HepG2 (cell line): ENCODE data around the gene HAT1. TPM values are rescaled to one million over a fixed set of nuclear protein-coding genes. Genes with fewer than 3 reads are reported as not detected.

ENCODE experiments used
- ATF7-NPFF ChIP-seq: sonication (generic); formaldehyde crosslinking; IDR thresholded peaks from 2 replicates; pipeline ENCODE4 v1.8.1; 2023; ENCODE audit warnings: mild to moderate bottlenecking, low read depth, missing genetic modification reagents, moderate library complexity
- BHLHE40 ChIP-seq: IDR thresholded peaks from 2 replicates; pipeline ENCODE4 v1.6.1; 2011; ENCODE audit warnings: low read length, improper control_type of control experiment
- CAMTA2 ChIP-seq: sonication (generic); formaldehyde crosslinking; IDR thresholded peaks from 2 replicates; pipeline ENCODE4 v1.4.0; 2020; ENCODE audit warnings: mild to moderate bottlenecking, missing genetic modification reagents, borderline replicate concordance
- DNMT1 ChIP-seq: sonication (generic); formaldehyde crosslinking; IDR thresholded peaks from 2 replicates; pipeline ENCODE4 v1.5.1; 2020; ENCODE audit warnings: mild to moderate bottlenecking, missing genetic modification reagents
- FLYWCH1 ChIP-seq: sonication (generic); formaldehyde crosslinking; IDR thresholded peaks from 2 replicates; pipeline ENCODE4 v1.8.1; 2023; ENCODE audit warnings: mild to moderate bottlenecking, missing genetic modification reagents
- FOSL2 ChIP-seq: sonication (generic); formaldehyde crosslinking; IDR thresholded peaks from 2 replicates; pipeline ENCODE4 v1.4.0; 2020; ENCODE audit warnings: missing genetic modification reagents
- KAT8 ChIP-seq: IDR thresholded peaks from 2 replicates; pipeline ENCODE4 v1.6.1; 2016; ENCODE audit warnings: missing genetic modification reagents, missing compliant biosample characterization
- MEIS1 ChIP-seq: sonication (generic); formaldehyde crosslinking; IDR thresholded peaks from 2 replicates; pipeline ENCODE4 v1.9.0; 2021; ENCODE audit warnings: mild to moderate bottlenecking, missing genetic modification reagents, moderate library complexity, borderline replicate concordance
- MTA1 ChIP-seq: sonication (generic); formaldehyde crosslinking; IDR thresholded peaks from 2 replicates; pipeline ENCODE4 v1.4.0; 2020; ENCODE audit warnings: missing genetic modification reagents, mild to moderate bottlenecking, borderline replicate concordance
- NR2F2 ChIP-seq: IDR thresholded peaks from 2 replicates; pipeline ENCODE4 v1.6.1; 2012; ENCODE audit warnings: low read depth, inconsistent platforms, borderline replicate concordance
- PAX8 ChIP-seq: sonication (generic); formaldehyde crosslinking; IDR thresholded peaks from 2 replicates; pipeline ENCODE4 v1.8.0; 2022; ENCODE audit warnings: mild to moderate bottlenecking, missing genetic modification reagents, borderline replicate concordance
- RCOR2 ChIP-seq: IDR thresholded peaks from 2 replicates; pipeline ENCODE4 v1.6.1; 2016; ENCODE audit warnings: missing biosample characterization, missing genetic modification reagents
- RFX5 ChIP-seq: IDR thresholded peaks from 2 replicates; pipeline ENCODE4 v1.6.1; 2011; ENCODE audit warnings: low read depth, low read length, improper control_type of control experiment
- SNAPC2 ChIP-seq: sonication (generic); formaldehyde crosslinking; IDR thresholded peaks from 2 replicates; pipeline ENCODE4 v1.8.1; 2022; ENCODE audit warnings: mild to moderate bottlenecking, missing genetic modification reagents
- SP2 ChIP-seq: sonication (generic); formaldehyde crosslinking; IDR thresholded peaks from 2 replicates; pipeline ENCODE4 v1.5.1; 2020; ENCODE audit warnings: mild to moderate bottlenecking, missing genetic modification reagents
- ZFP62 ChIP-seq: sonication (generic); formaldehyde crosslinking; IDR thresholded peaks from 2 replicates; pipeline ENCODE4 v1.4.0; 2020; ENCODE audit warnings: missing genetic modification reagents
- ZNF124 ChIP-seq: sonication (generic); formaldehyde crosslinking; IDR thresholded peaks from 2 replicates; pipeline ENCODE4 v1.4.0; 2020; ENCODE audit warnings: missing genetic modification reagents
- ZNF331 ChIP-seq: sonication (generic); formaldehyde crosslinking; IDR thresholded peaks from 2 replicates; pipeline ENCODE4 v1.4.0; 2020; ENCODE audit warnings: missing genetic modification reagents
- ZNF616 ChIP-seq: sonication (generic); formaldehyde crosslinking; IDR thresholded peaks from 2 replicates; pipeline ENCODE4 v1.5.0; 2020; ENCODE audit warnings: low read depth, mild to moderate bottlenecking, missing genetic modification reagents
- ZNF788 ChIP-seq: sonication (generic); formaldehyde crosslinking; IDR thresholded peaks from 2 replicates; pipeline ENCODE4 v1.5.0; 2020; ENCODE audit warnings: mild to moderate bottlenecking, missing genetic modification reagents, borderline replicate concordance
- ZNF792 ChIP-seq: IDR thresholded peaks from 2 replicates; pipeline ENCODE4 v1.6.1; 2016
- ZSCAN20 ChIP-seq: sonication (generic); formaldehyde crosslinking; IDR thresholded peaks from 2 replicates; pipeline ENCODE4 v1.4.0; 2020; ENCODE audit warnings: missing genetic modification reagents, mild to moderate bottlenecking, borderline replicate concordance
- ZSCAN9 ChIP-seq: IDR thresholded peaks from 2 replicates; pipeline ENCODE4 v1.6.1; 2016; ENCODE audit warnings: borderline replicate concordance
- polyA plus RNA-seq, 8 experiments: library from polyadenylated mRNA; depleted of rRNA in 3 of 8; stranded (reverse) in 7 of 8; unstranded in 1 of 8; fragments of >200 nt; fragmentation: Illumina TruSeq in 4 of 8; extraction: Trizol in 4 of 8; gene quantifications; 2 replicates each; pipeline versions ENCODE4 v1.2.1 to v1.2.3, GENCODE V29; 2011 to 2016; ENCODE audit warnings: low read depth in 4 of 8, missing spikeins in 1 of 8, mixed read lengths in 1 of 8; ENCODE audit not compliant: insufficient read depth in 1 of 8
- total RNA-seq, 5 experiments: library from RNA; depleted of rRNA; stranded (reverse); fragments of >200 nt; fragmentation: Illumina TruSeq; extraction: Trizol; gene quantifications; 2 replicates each; pipeline ENCODE4 v1.2.3, GENCODE V29; 2016; ENCODE audit warnings: low read depth in 1 of 5
- TF ChIP-seq, protein P1 (sequence below): sonication (generic); formaldehyde crosslinking; IDR thresholded peaks from 2 replicates; pipeline ENCODE4 v1.8.0; 2022; ENCODE audit warnings: missing genetic modification reagents, mild to moderate bottlenecking, borderline replicate concordance
- TF ChIP-seq, protein P2 (sequence below), 2 experiments: sonication (generic) in 1 of 2; formaldehyde crosslinking in 1 of 2; IDR thresholded peaks; 2 replicates each; pipeline versions ENCODE4 v1.4.0 to v1.6.1; 2018 to 2020; ENCODE audit warnings: missing genetic modification reagents in 2 of 2, borderline replicate concordance in 1 of 2, low read depth in 1 of 2, mild to moderate bottlenecking in 1 of 2, missing biosample characterization in 1 of 2
- TF ChIP-seq, protein P3 (sequence below): IDR thresholded peaks from 2 replicates; pipeline ENCODE4 v1.6.1; 2016

The HAT1 gene
- total and polyA plus RNA-seq, 2 of the 13 experiments (the other 11 are each of a cell fraction or from before 2014, with no cell fraction given), result 45.4 to 119 TPM

DNA sequence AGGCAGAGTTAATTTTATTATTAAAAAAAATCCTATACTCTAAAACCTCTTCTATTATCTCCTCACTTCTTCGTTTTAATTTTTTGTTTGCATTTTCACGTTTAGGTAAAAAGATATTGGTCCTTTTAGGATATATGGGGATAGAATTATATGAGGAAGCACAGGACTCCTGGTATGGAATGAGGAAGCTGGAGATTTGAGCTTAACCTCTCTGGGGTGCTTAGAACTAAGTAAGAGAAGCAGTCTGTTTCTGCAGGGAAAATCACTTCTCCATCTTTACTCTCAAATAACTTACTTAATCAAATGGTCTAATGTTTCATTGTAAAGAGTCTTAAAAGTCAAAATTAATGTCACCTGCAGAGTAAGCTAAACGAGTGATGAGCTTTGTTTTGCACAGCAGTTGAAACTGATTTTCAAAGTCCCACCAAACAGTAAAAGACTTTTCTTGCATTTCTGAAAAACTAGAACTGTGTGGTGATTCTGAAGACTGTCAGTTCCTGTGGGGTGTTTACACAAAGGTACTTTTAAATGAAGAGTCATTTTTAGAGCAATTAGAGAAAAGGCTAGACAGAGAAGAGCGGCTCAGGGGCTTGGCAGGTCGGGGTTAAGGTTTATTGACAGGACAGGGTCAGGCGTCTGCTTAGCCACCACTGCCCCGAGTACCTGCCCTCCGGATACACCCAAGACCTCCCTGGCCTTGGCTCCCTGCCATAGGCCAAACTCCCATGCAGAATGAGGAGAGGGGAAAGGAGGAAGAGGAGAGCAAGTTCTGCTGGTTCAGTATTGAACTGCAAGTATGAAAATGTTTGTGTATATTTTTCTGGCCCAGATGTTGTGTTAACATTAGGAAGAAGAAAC, 99.0 kb downstream of the HAT1 start (continued):
- TF ChIP-seq NR2F2, result peak; percentile 85
- TF ChIP-seq RFX5, result no peak
- TF ChIP-seq ZFP62 (CRISPR knock-in tag), result no peak
- peak; percentile 52; the same call in 1 of the 2 replicates for TF ChIP-seq ZNF331 (CRISPR knock-in tag)
- TF ChIP-seq ZNF616 (CRISPR knock-in tag), result no peak
- TF ChIP-seq BHLHE40, result no peak
- TF ChIP-seq, protein P1, sequence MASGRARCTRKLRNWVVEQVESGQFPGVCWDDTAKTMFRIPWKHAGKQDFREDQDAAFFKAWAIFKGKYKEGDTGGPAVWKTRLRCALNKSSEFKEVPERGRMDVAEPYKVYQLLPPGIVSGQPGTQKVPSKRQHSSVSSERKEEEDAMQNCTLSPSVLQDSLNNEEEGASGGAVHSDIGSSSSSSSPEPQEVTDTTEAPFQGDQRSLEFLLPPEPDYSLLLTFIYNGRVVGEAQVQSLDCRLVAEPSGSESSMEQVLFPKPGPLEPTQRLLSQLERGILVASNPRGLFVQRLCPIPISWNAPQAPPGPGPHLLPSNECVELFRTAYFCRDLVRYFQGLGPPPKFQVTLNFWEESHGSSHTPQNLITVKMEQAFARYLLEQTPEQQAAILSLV (CRISPR knock-in tag), result no peak
- no peak for TF ChIP-seq ZNF124
- TF ChIP-seq ZNF792 (CRISPR knock-in tag), result 0 out of 2 replicates have a peak, but pooled peaks have one; percentile 59
- peak; percentile 26; the same call in 1 of the 2 replicates for TF ChIP-seq SNAPC2
- TF ChIP-seq MEIS1, result peak; percentile 61; the same call in 1 of the 2 replicates
- TF ChIP-seq RCOR2 (CRISPR knock-in tag), result peak; percentile 31; the same call in 1 of the 2 replicates
- TF ChIP-seq, protein P2, sequence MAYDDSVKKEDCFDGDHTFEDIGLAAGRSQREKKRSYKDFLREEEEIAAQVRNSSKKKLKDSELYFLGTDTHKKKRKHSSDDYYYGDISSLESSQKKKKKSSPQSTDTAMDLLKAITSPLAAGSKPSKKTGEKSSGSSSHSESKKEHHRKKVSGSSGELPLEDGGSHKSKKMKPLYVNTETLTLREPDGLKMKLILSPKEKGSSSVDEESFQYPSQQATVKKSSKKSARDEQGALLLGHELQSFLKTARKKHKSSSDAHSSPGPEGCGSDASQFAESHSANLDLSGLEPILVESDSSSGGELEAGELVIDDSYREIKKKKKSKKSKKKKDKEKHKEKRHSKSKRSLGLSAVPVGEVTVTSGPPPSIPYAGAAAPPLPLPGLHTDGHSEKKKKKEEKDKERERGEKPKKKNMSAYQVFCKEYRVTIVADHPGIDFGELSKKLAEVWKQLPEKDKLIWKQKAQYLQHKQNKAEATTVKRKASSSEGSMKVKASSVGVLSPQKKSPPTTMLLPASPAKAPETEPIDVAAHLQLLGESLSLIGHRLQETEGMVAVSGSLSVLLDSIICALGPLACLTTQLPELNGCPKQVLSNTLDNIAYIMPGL (CRISPR knock-in tag; IDR thresholded peaks at IDR 0.05; ENCODE audit: borderline replicate concordance in 1 of 2, low read depth in 1 of 2), result 0 out of 4 replicates have a peak, but pooled peaks of 1 of the 2 experiments have one; percentile 31
- no peak for TF ChIP-seq SP2
- 0 out of 2 replicates have a peak, but pooled peaks have one; percentile 26 for TF ChIP-seq PAX8 (CRISPR knock-in tag)
- TF ChIP-seq KAT8 (CRISPR knock-in tag), result peak; percentile 50; the same call in 1 of the 2 replicates
- TF ChIP-seq, protein P3, sequence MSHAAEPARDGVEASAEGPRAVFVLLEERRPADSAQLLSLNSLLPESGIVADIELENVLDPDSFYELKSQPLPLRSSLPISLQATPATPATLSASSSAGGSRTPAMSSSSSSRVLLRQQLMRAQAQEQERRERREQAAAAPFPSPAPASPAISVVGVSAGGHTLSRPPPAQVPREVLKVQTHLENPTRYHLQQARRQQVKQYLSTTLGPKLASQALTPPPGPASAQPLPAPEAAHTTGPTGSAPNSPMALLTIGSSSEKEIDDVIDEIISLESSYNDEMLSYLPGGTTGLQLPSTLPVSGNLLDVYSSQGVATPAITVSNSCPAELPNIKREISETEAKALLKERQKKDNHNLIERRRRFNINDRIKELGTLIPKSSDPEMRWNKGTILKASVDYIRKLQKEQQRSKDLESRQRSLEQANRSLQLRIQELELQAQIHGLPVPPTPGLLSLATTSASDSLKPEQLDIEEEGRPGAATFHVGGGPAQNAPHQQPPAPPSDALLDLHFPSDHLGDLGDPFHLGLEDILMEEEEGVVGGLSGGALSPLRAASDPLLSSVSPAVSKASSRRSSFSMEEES (CRISPR knock-in tag), result 0 out of 2 replicates have a peak, but pooled peaks have one; percentile 27
- TF ChIP-seq MTA1 (CRISPR knock-in tag), result peak; percentile 45; the same call in 1 of the 2 replicates
- no peak for TF ChIP-seq CAMTA2
- TF ChIP-seq ATF7-NPFF (CRISPR knock-in tag), result no peak
- TF ChIP-seq FLYWCH1 (CRISPR knock-in tag), result no peak
- TF ChIP-seq ZSCAN20 (CRISPR knock-in tag), result no peak
- 0 out of 2 replicates have a peak, but pooled peaks have one; percentile 40 for TF ChIP-seq ZSCAN9 (CRISPR knock-in tag)
- 0 out of 2 replicates have a peak, but pooled peaks have one; percentile 16 for TF ChIP-seq FOSL2 (CRISPR knock-in tag)
- TF ChIP-seq ZNF788, result peak; percentile 31; the same call in 1 of the 2 replicates
- TF ChIP-seq DNMT1 (CRISPR knock-in tag), result no peak
